Dermis microvascular lymphatic vessel endothelial cell (primary cell): Measurements from ENCODE around the gene TOMM7. TPM values are rescaled to one million over a fixed set of nuclear protein-coding genes. Genes with fewer than 3 reads are reported as not detected.
"Not testable (repeated sequence)": the region's sequence is repeated elsewhere in the genome, so short reads cannot be mapped to it uniquely, and the experiment has no call there.

Experiments
- DNase-seq, 2 donors: peaks; one replicate each; pipeline versions ENCODE4 v3.0.0 to v3.0.0-alpha.2; 2010; ENCODE audit warnings: low read depth in 2 of 2
- total RNA-seq: library from RNA; depleted of rRNA; stranded (reverse); fragments of >200 nt; gene quantifications from 2 replicates; pipeline ENCODE4 v1.2.1, GENCODE V29; 2014

TOMM7 gene
- total RNA-seq, 1 donor from 2014 or later = 103 TPM

- DNase-seq = no peak
Measured at GRCh38 chr7:22853674-22854157, 31.1 kb upstream of the TOMM7 start.

- no peak for DNase-seq
Measured at GRCh38 chr7:22853138-22853537, 30.5 kb upstream of the TOMM7 start.

GRCh38 chr7:22851145-22851544, 28.5 kb upstream of the TOMM7 start:
- DNase-seq = no peak

- not testable (repeated sequence) for DNase-seq
Measured at GRCh38 chr7:22850394-22850793, 27.7 kb upstream of the TOMM7 start.

- DNase-seq = no peak
Measured at GRCh38 chr7:22849662-22850061, 27.0 kb upstream of the TOMM7 start.

- no peak for DNase-seq
Measured at GRCh38 chr7:22849172-22849571, 26.5 kb upstream of the TOMM7 start.

- DNase-seq = no peak
Measured at GRCh38 chr7:22846961-22847360, 24.3 kb upstream of the TOMM7 start.

- no peak for DNase-seq
Measured at GRCh38 chr7:22845221-22845834, 22.7 kb upstream of the TOMM7 start.

- DNase-seq = no peak
Measured at GRCh38 chr7:22843681-22844309, 21.1 kb upstream of the TOMM7 start.

- DNase-seq = no peak
Measured at GRCh38 chr7:22842973-22843372, 20.3 kb upstream of the TOMM7 start.

- no peak for DNase-seq
Measured at GRCh38 chr7:22842383-22842941, 19.8 kb upstream of the TOMM7 start.

GRCh38 chr7:22841954-22842353, 19.3 kb upstream of the TOMM7 start:
- no peak for DNase-seq

GRCh38 chr7:22837308-22837707, 14.7 kb upstream of the TOMM7 start:
- DNase-seq = no peak

GRCh38 chr7:22836506-22836905, 13.9 kb upstream of the TOMM7 start:
- not testable (repeated sequence) for DNase-seq

- DNase-seq = no peak
Measured at GRCh38 chr7:22833957-22834356, 11.3 kb upstream of the TOMM7 start.

GRCh38 chr7:22833113-22833855, 10.6 kb upstream of the TOMM7 start:
- no peak for DNase-seq

- DNase-seq = no peak
Measured at GRCh38 chr7:22832401-22832800, 9.8 kb upstream of the TOMM7 start.

GRCh38 chr7:22831602-22832305, 9.1 kb upstream of the TOMM7 start:
- no peak for DNase-seq

- DNase-seq = no peak
Measured at GRCh38 chr7:22827563-22827962, 4.9 kb upstream of the TOMM7 start.

- DNase-seq = no peak
Measured at GRCh38 chr7:22826593-22826992, 3.9 kb upstream of the TOMM7 start.

GRCh38 chr7:22824760-22825159, 2.1 kb upstream of the TOMM7 start:
- DNase-seq = no peak

- DNase-seq = no peak
Measured at GRCh38 chr7:22823142-22823497, 471 bp upstream of the TOMM7 start.
